ENCODE data around the gene PFKFB2.

DNA sequence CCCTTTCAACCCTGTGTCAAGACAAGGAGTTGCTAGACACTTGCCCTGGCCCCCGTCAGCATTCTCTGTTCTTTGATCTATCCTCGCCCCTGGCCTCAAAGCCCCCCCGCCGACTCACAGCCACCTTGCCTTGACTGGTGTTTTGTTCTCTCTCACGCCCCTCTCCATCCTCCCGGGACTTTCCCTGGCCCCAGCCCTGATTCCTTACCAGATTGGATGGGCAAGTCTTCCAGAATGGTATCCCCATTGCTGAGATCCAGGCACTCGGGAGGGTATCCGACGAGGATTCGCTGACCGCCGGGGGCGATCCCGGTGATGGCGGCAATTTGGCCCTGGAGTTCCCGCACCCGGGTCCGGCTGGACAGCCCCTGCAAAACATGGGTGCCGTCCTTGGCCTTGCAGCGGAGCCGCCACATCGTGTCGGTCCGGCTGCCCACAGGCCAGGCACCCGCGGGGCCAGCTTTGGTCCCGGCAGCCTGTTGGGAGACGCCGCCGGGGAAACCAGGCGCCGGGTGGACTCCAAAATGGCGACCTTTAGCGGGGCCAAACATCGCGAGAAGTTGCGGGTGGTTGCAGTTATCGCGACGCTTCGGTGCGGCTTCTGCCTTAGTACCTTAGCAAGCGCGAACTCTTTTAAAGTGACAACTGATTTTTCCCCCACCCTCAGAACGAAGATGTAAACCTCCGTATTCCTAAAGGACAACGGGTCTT is 2.4 kb upstream of the PFKFB2 start:
- TF ChIP-seq CTCF (IDR thresholded peaks at IDR 0.05; ENCODE audit: low read depth, low read length) (no peak), EZH2phosphoT487 (IDR thresholded peaks at IDR 0.05; ENCODE audit: low read depth) (no peak)

All from OCI-LY3 (cell line).